HepG2 (cell line): ENCODE results near the gene HSD11B2. TPM values are rescaled to one million over a fixed set of nuclear protein-coding genes. Genes with fewer than 3 reads are reported as not detected.

Source experiments
- ATAC-seq: fragments of 200-7000 bp; cut with Tn5 transposase; 3 replicates; pipeline ENCODE4 v1.9.1; 2020; ENCODE audit warnings: mild to moderate bottlenecking, moderate library complexity
- BruUV-seq: library from RNA; stranded (reverse); fragments of 400-500 nt; replicated peaks from 2 replicates; lab custom pipeline; 2021; lab: Mats Ljungman, UMichigan
- CTCF ChIA-PET: fragments of 300-600 bp; formaldehyde crosslinking; extraction: SDS; loops from one replicate; lab custom pipeline; 2021; ENCODE audit warnings: low total read pairs, inconsistent platforms, low intra/inter-chr PET ratio; lab: Yijun Ruan, JAX
- POLR2A ChIA-PET: fragments of 350-600 bp; sonication (Branson Sonifier 250); formaldehyde crosslinking; loops from one replicate; lab custom pipeline; 2020; ENCODE audit warnings: antibody characterized with exemption, inconsistent platforms; lab: Yijun Ruan, JAX
- DNase-seq: peaks from one replicate; pipeline ENCODE4 v3.0.0-alpha.2; 2015; ENCODE audit warnings: low spot score
- FAIRE-seq: peaks from 3 replicates; lab custom pipeline; 2011; peaks lifted over from hg19 to GRCh38; lab: Jason Lieb, UNC
- H2AFZ ChIP-seq: one replicate; pipeline ENCODE4 v1.6.1; 2011; ENCODE audit warnings: low read length, inconsistent platforms
- H3K27ac ChIP-seq: fragments of 300-600 bp; 3 replicates; pipeline ENCODE4 v1.8.0; 2011; ENCODE audit warnings: mixed run types, mild to moderate bottlenecking, mixed read lengths, low read length, inconsistent platforms; ENCODE audit not compliant: insufficient read depth; ENCODE audit errors: extremely low read length
- H3K27me3 ChIP-seq, 2 experiments: fragments of 200-600 bp in 1 of 2; 2 replicates in 1 of 2; 3 replicates in 1 of 2; pipeline versions ENCODE4 v1.6.0 to v1.8.0; 2011; ENCODE audit warnings: low read length in 2 of 2, mild to moderate bottlenecking in 2 of 2, moderate library complexity in 2 of 2, inconsistent platforms in 1 of 2; ENCODE audit not compliant: insufficient read depth in 2 of 2, control insufficient read depth in 1 of 2
- H3K36me3 ChIP-seq, 2 experiments: fragments of 200-600 bp in 1 of 2; replicated peaks in 1 of 2; 2 replicates in 1 of 2; 3 replicates in 1 of 2; pipeline versions ENCODE4 v1.5.1 to v1.8.0; 2011; ENCODE audit warnings: low read length in 2 of 2, inconsistent platforms in 1 of 2; ENCODE audit not compliant: insufficient read depth in 2 of 2, control insufficient read depth in 1 of 2
- H3K4me1 ChIP-seq: 2 replicates; pipeline ENCODE4 v1.5.1; 2012; ENCODE audit warnings: low read length, inconsistent platforms; ENCODE audit not compliant: insufficient read depth
- H3K4me2 ChIP-seq: 2 replicates; pipeline ENCODE4 v1.6.0; 2011; ENCODE audit warnings: low read depth, low read length, inconsistent platforms
- H3K4me3 ChIP-seq, 3 experiments: fragments of 200-600 bp in 1 of 3; sonication (generic), shearing (Covaris generic) in 1 of 3; replicated peaks in 1 of 3; 2 replicates each; pipeline ENCODE4 v1.5.1; 2011 to 2016; ENCODE audit warnings: low read length in 3 of 3, inconsistent platforms in 2 of 3, low read depth in 2 of 3, mild to moderate bottlenecking in 2 of 3, control low read depth in 1 of 3, mixed read lengths in 1 of 3; ENCODE audit not compliant: insufficient read depth in 1 of 3
- H3K79me2 ChIP-seq: one replicate; pipeline ENCODE4 v1.6.1; 2011; ENCODE audit warnings: low read length, inconsistent platforms; ENCODE audit not compliant: insufficient read depth
- H3K9ac ChIP-seq: 2 replicates; pipeline ENCODE4 v1.6.0; 2011; ENCODE audit warnings: mild to moderate bottlenecking, low read depth, low read length, inconsistent platforms; ENCODE audit not compliant: insufficient read depth
- H3K9me3 ChIP-seq: 2 replicates; pipeline ENCODE4 v1.5.1; 2012; ENCODE audit warnings: mild to moderate bottlenecking, low read length
- H4K20me1 ChIP-seq: 2 replicates; pipeline ENCODE4 v1.6.0; 2011; ENCODE audit warnings: inconsistent platforms, mild to moderate bottlenecking, low read length, moderate library complexity; ENCODE audit not compliant: insufficient read depth
- ARID4A ChIP-seq: sonication (generic); formaldehyde crosslinking; IDR thresholded peaks from 2 replicates; pipeline ENCODE4 v1.5.0; 2020; ENCODE audit warnings: mild to moderate bottlenecking, missing genetic modification reagents, borderline replicate concordance
- BRD4 ChIP-seq: sonication (generic); formaldehyde crosslinking; IDR thresholded peaks from 2 replicates; pipeline ENCODE4 v1.4.0; 2020; ENCODE audit warnings: missing genetic modification reagents
- HNRNPL ChIP-seq: fragments of 200-400 bp; formaldehyde crosslinking; IDR thresholded peaks from 2 replicates; pipeline ENCODE4 v1.6.1; 2017; ENCODE audit warnings: mild to moderate bottlenecking, low read depth, low read length
- ZFP91 ChIP-seq: sonication (generic); formaldehyde crosslinking; IDR thresholded peaks from 2 replicates; pipeline ENCODE4 v1.9.0; 2022; ENCODE audit warnings: missing genetic modification reagents, mild to moderate bottlenecking, borderline replicate concordance
- ZNF263 ChIP-seq: sonication (generic); formaldehyde crosslinking; IDR thresholded peaks from 2 replicates; pipeline ENCODE4 v1.4.0; 2020; ENCODE audit warnings: missing genetic modification reagents
- WGBS: methylation state at CpG from one replicate; pipeline ENCODE4 v1.1.6; 2017; ENCODE audit warnings: low lambda C conversion rate; 5-methylcytosine and 5-hydroxymethylcytosine counted together
- in situ Hi-C: cut with HindIII; loops from 2 replicates; pipeline ENCODE4 v1.10.0; 2017; ENCODE audit warnings: low pct_unique_long_range_greater_than_20kb; ENCODE audit not compliant: extremely low pct_ligation_motif_present
- intact Hi-C: fragments of 100-400 bp; cut with micrococcal nuclease; formaldehyde crosslinking; loops from one replicate; pipeline ENCODE4 v1.10.0; 2022; ENCODE audit not compliant: unreplicated experiment
- polyA plus RNA-seq, 8 experiments: library from polyadenylated mRNA; depleted of rRNA in 3 of 8; stranded (reverse) in 7 of 8; unstranded in 1 of 8; fragments of >200 nt; fragmentation: Illumina TruSeq in 4 of 8; extraction: Trizol in 4 of 8; gene quantifications; 2 replicates each; pipeline versions ENCODE4 v1.2.1 to v1.2.3, GENCODE V29; 2011 to 2016; ENCODE audit warnings: low read depth in 4 of 8, missing spikeins in 1 of 8, mixed read lengths in 1 of 8; ENCODE audit not compliant: insufficient read depth in 1 of 8
- total RNA-seq, 5 experiments: library from RNA; depleted of rRNA; stranded (reverse); fragments of >200 nt; fragmentation: Illumina TruSeq; extraction: Trizol; gene quantifications; 2 replicates each; pipeline ENCODE4 v1.2.3, GENCODE V29; 2016; ENCODE audit warnings: low read depth in 1 of 5

The HSD11B2 gene
- total and polyA plus RNA-seq, 2 of the 13 experiments (the other 11 are each of a cell fraction or from before 2014, with no cell fraction given), result 8.9 to 13.6 TPM

- Histone ChIP-seq H2AFZ (no peak within 1 kb of the TSS), H3K4me2 (peak within 1 kb of the TSS; percentile 98), H3K9ac (no peak within 1 kb of the TSS; the same call in 1 of the 2 replicates), H3K79me2 (peaks cover 26% of the 10 kb centered on the region), H3K4me3 (peak within 1 kb of the TSS in 1 of 3 experiments; percentile 98; a peak in 1 of 6 replicates), H3K27me3 (no peaks in the 10 kb centered on the region; a peak in 1 of 5 replicates), H3K9me3 (no peaks in the 10 kb centered on the region), H4K20me1 (no peaks in the 10 kb centered on the region), H3K27ac (peak within 1 kb of the TSS; percentile 39), H3K4me1 (peaks cover 51% of the 10 kb centered on the region), H3K36me3 (no peaks in the 10 kb centered on the region; a peak in 1 of 5 replicates)
- ATAC-seq (no peak), FAIRE-seq (no peak), DNase-seq (no peak)
- in situ Hi-C loops (loop anchor here (5.0 kb wide), 1 partner anchor 34 kb away; no protein-coding TSS in a partner anchor), intact Hi-C loops (loop anchor here (5.0 kb wide), 1 partner anchor 56 kb away; no protein-coding TSS in a partner anchor)
- TF ChIP-seq HNRNPL, result 0 out of 2 replicates have a peak, but pooled peaks have one; percentile 4
- TF ChIP-seq ZFP91 (CRISPR knock-in tag), result 0 out of 2 replicates have a peak, but pooled peaks have one; percentile 20
- 0 out of 2 replicates have a peak, but pooled peaks have one; percentile 20 for TF ChIP-seq ARID4A (CRISPR knock-in tag)
- no peak for TF ChIP-seq BRD4
- TF ChIP-seq ZNF263 (CRISPR knock-in tag), result 0 out of 2 replicates have a peak, but pooled peaks have one; percentile 32
- 100% methylated on average over 5 of the region's 6 CpGs for whole genome bisulfite sequencing
- BruUV-seq, result no TSS peak
- CTCF ChIA-PET, result no interaction called here
- POLR2A ChIA-PET, result no interaction called here
Observed at GRCh38 chr16:67483150-67483549, 52.2 kb downstream of the HSD11B2 start, which contains the start of gene AGRP. TSS of gene AGRP (minus strand) at chr16:67483547. CDS start at chr16:67483398, 149 bp downstream.
